Amniotic stem cell (primary cell): ENCODE measurements around the gene MMD.
"Not testable (repeated sequence)": the region's sequence is repeated elsewhere in the genome, so short reads cannot be mapped to it uniquely, and the experiment has no call there.

ENCODE experiments used
- DNase-seq: peaks from one replicate; lab custom pipeline; 2025; lab: John Stamatoyannopoulos, UW

MMD gene

GRCh38 chr17:55391764-55392467 is 29.7 kb downstream of the MMD start:
- no peak for DNase-seq

- DNase-seq, result no peak
Measured at GRCh38 chr17:55391244-55391757, 30.3 kb downstream of the MMD start.

- DNase-seq, result no peak
Measured at GRCh38 chr17:55390364-55390977, 31.2 kb downstream of the MMD start.

GRCh38 chr17:55389715-55390114 is 31.9 kb downstream of the MMD start:
- DNase-seq, result not testable (repeated sequence)

GRCh38 chr17:55388842-55389241 is 32.8 kb downstream of the MMD start:
- DNase-seq, result no peak

- DNase-seq, result no peak
Measured at GRCh38 chr17:55386796-55387332, 34.8 kb downstream of the MMD start.

- DNase-seq, result no peak
Measured at GRCh38 chr17:55384643-55385232, 36.9 kb downstream of the MMD start.

GRCh38 chr17:55383771-55384642 is 37.6 kb downstream of the MMD start:
- DNase-seq, result no peak

- no peak for DNase-seq
Measured at GRCh38 chr17:55381017-55381770, 40.4 kb downstream of the MMD start.

GRCh38 chr17:55377671-55378275 is 43.9 kb downstream of the MMD start:
- no peak for DNase-seq

GRCh38 chr17:55368706-55369105 is 52.9 kb downstream of the MMD start:
- DNase-seq, result no peak

GRCh38 chr17:55366020-55366481 is 55.6 kb downstream of the MMD start:
- DNase-seq, result no peak

GRCh38 chr17:55363033-55363432 is 58.6 kb downstream of the MMD start:
- DNase-seq, result no peak

- DNase-seq, result no peak
Measured at GRCh38 chr17:55360971-55361370, 60.7 kb downstream of the MMD start.

GRCh38 chr17:55356434-55357328 is 65.0 kb downstream of the MMD start:
- DNase-seq, result peak; percentile 27

GRCh38 chr17:55354941-55355340 is 66.7 kb downstream of the MMD start:
- no peak for DNase-seq

- DNase-seq, result no peak
Measured at GRCh38 chr17:55354010-55354409, 67.6 kb downstream of the MMD start.

GRCh38 chr17:55351226-55351625 is 70.4 kb downstream of the MMD start:
- no peak for DNase-seq

GRCh38 chr17:55350825-55351205 is 70.8 kb downstream of the MMD start:
- DNase-seq, result no peak
